ENCODE results near the gene ADAM19.

GRCh38 chr5:157479612-157480510 lies 95.7 kb downstream of the ADAM19 start:
- no peak for TF ChIP-seq TAF1 (IDR thresholded peaks at IDR 0.05; ENCODE audit: low read depth, low read length)
- no peak for TF ChIP-seq POLR2A (IDR thresholded peaks at IDR 0.05; ENCODE audit: low read depth, low read length)
- TF ChIP-seq POLR2AphosphoS5 (IDR thresholded peaks at IDR 0.05; ENCODE audit: low read depth, low read length): no peak
- TF ChIP-seq PAX5 (IDR thresholded peaks at IDR 0.05; ENCODE audit: insufficient read depth, low read length, severe bottlenecking): no peak
- no peak for TF ChIP-seq POU2F2 (IDR thresholded peaks at IDR 0.05; ENCODE audit: low read depth, low read length)
- TF ChIP-seq SPI1 (IDR thresholded peaks at IDR 0.05; ENCODE audit: low read depth, low read length): no peak

Measured in GM12891 (cell line).